Vagina (tissue), 2 donors: ENCODE data around the gene LYPD3. TPM values are rescaled to one million over a fixed set of nuclear protein-coding genes. Genes with fewer than 3 reads are reported as not detected.

ENCODE experiments used
- DNase-seq, 2 donors: peaks; one replicate each; pipeline ENCODE4 v3.0.0-alpha.2; 2017; ENCODE audit errors: extremely low spot score in 2 of 2
- H3K27ac ChIP-seq: fragments of 200-600 bp; sonication (generic); one replicate; pipeline ENCODE4 v1.5.1; 2019
- H3K27me3 ChIP-seq: fragments of 200-600 bp; sonication (generic); one replicate; pipeline ENCODE4 v1.5.1; 2019
- H3K36me3 ChIP-seq, 2 donors: fragments of 200-600 bp; sonication (generic); one replicate each; pipeline ENCODE4 v1.5.1; 2017 to 2019
- H3K4me1 ChIP-seq: fragments of 200-600 bp; sonication (generic); one replicate; pipeline ENCODE4 v1.5.1; 2019
- H3K4me3 ChIP-seq, 2 donors: fragments of 200-600 bp; sonication (generic); 1 replicate in 1 of 2; 2 replicates in 1 of 2; pipeline ENCODE4 v1.5.1; 2016 to 2019
- H3K9me3 ChIP-seq: fragments of 200-600 bp; sonication (generic); one replicate; pipeline ENCODE4 v1.5.1; 2019
- CTCF ChIP-seq, 3 experiments: fragments of 450-650 bp in 2 of 3; fragments of 200-600 bp in 1 of 3; sonication (generic) in 1 of 3; IDR thresholded peaks; one replicate each; pipeline ENCODE4 v1.5.1; 2017 to 2019; ENCODE audit warnings: antibody characterized with exemption in 3 of 3, mild to moderate bottlenecking in 2 of 3, moderate library complexity in 2 of 3
- POLR2A ChIP-seq, 2 donors: fragments of 450-650 bp; IDR thresholded peaks; one replicate each; pipeline ENCODE4 v1.6.1; 2017; ENCODE audit warnings: antibody characterized with exemption in 2 of 2, mild to moderate bottlenecking in 2 of 2, moderate library complexity in 2 of 2
- POLR2AphosphoS5 ChIP-seq, 2 donors: sonication (generic); formaldehyde crosslinking; IDR thresholded peaks; one replicate each; pipeline ENCODE4 v1.9.0; 2017; ENCODE audit warnings: antibody characterized with exemption in 2 of 2, mild to moderate bottlenecking in 2 of 2, low read depth in 1 of 2; ENCODE audit not compliant: insufficient read depth in 1 of 2
- intact Hi-C: fragments of 100-400 bp; cut with DNase I; formaldehyde crosslinking; loops from one replicate; pipeline ENCODE4 v1.15.1; 2023
- total RNA-seq: library from RNA; depleted of rRNA; stranded (reverse); fragments of >200 nt; gene quantifications from one replicate; pipeline ENCODE4 v1.2.3, GENCODE V29; 2016

LYPD3 gene
- total RNA-seq, 1 donor from 2014 or later = 247 TPM

- intact Hi-C loops = loop anchor here (5.0 kb wide), 1 partner anchor 38 kb away; the partner anchor contains the start of gene PHLDB3
- Histone ChIP-seq H3K4me1 (peaks cover 20% of the 10 kb centered on the region), H3K36me3 (peaks cover 0 to 5% of the 10 kb centered on the region in 2 donors), H3K4me3 (peak overlapping the region; percentile 61 to 70), H3K9me3 (no peaks in the 10 kb centered on the region), H3K27me3 (no peaks in the 10 kb centered on the region), H3K27ac (peak overlapping the region; percentile 90)
- no peak for DNase-seq
- TF ChIP-seq POLR2AphosphoS5 (IDR thresholded peaks at IDR 0.05; ENCODE audit: insufficient read depth in 1 of 2, low read depth in 1 of 2) = peak in 1 of 2 donors; percentile 46
- no peak for TF ChIP-seq POLR2A (IDR thresholded peaks at IDR 0.05)
Measured at GRCh38 chr19:43464134-43464775, 1.2 kb downstream of the LYPD3 start.

GRCh38 chr19:43463381-43464133, 1.9 kb downstream of the LYPD3 start:
- Histone ChIP-seq H3K9me3 (no peaks in the 10 kb centered on the region), H3K4me3 (peak overlapping the region; percentile 61 to 70), H3K27ac (peak overlapping the region; percentile 90), H3K36me3 (peaks cover 0 to 5% of the 10 kb centered on the region in 2 donors), H3K4me1 (peaks cover 20% of the 10 kb centered on the region), H3K27me3 (no peaks in the 10 kb centered on the region)
- intact Hi-C loops = loop anchor here (5.0 kb wide), 1 partner anchor 39 kb away; the partner anchor contains the start of gene PHLDB3
- peak; percentile 98 to 99 for DNase-seq
- no peak for TF ChIP-seq CTCF (IDR thresholded peaks at IDR 0.05)
- TF ChIP-seq POLR2AphosphoS5 (IDR thresholded peaks at IDR 0.05; ENCODE audit: insufficient read depth in 1 of 2, low read depth in 1 of 2) = peak in 1 of 2 donors; percentile 81
- peak in 1 of 2 donors; percentile 63 for TF ChIP-seq POLR2A (IDR thresholded peaks at IDR 0.05)

- intact Hi-C loops = loop anchor here (5.0 kb wide), 1 partner anchor 39 kb away; the partner anchor contains the start of gene PHLDB3
- Histone ChIP-seq H3K27ac (peak overlapping the region; percentile 90), H3K4me3 (peak overlapping the region; percentile 61 to 70), H3K36me3 (peaks cover 0 to 5% of the 10 kb centered on the region in 2 donors), H3K27me3 (no peaks in the 10 kb centered on the region), H3K9me3 (no peaks in the 10 kb centered on the region), H3K4me1 (peaks cover 20% of the 10 kb centered on the region)
- DNase-seq = no peak
- TF ChIP-seq POLR2A (IDR thresholded peaks at IDR 0.05) (no peak), CTCF (IDR thresholded peaks at IDR 0.05) (no peak), POLR2AphosphoS5 (IDR thresholded peaks at IDR 0.05; ENCODE audit: insufficient read depth in 1 of 2, low read depth in 1 of 2) (no peak)
Measured at GRCh38 chr19:43462785-43463380, 2.5 kb downstream of the LYPD3 start.

GRCh38 chr19:43462383-43462782, 3.0 kb downstream of the LYPD3 start:
- intact Hi-C loops = loop anchor here (5.0 kb wide), 1 partner anchor 40 kb away; the partner anchor contains the start of gene PHLDB3
- H3K27ac ChIP-seq = peak overlapping the region; percentile 90
- no peaks in the 10 kb centered on the region for H3K9me3 ChIP-seq
- peak overlapping the region in 1 of 2 donors; percentile 61 for H3K4me3 ChIP-seq
- peaks cover 0 to 5% of the 10 kb centered on the region in 2 donors for H3K36me3 ChIP-seq
- H3K27me3 ChIP-seq = no peaks in the 10 kb centered on the region
- TF ChIP-seq CTCF (IDR thresholded peaks at IDR 0.05) (no peak), POLR2AphosphoS5 (IDR thresholded peaks at IDR 0.05; ENCODE audit: insufficient read depth in 1 of 2, low read depth in 1 of 2) (no peak), POLR2A (IDR thresholded peaks at IDR 0.05) (no peak)
- H3K4me1 ChIP-seq = peaks cover 20% of the 10 kb centered on the region
- DNase-seq = no peak

GRCh38 chr19:43461303-43461702, 4.1 kb downstream of the LYPD3 start:
- Histone ChIP-seq H3K27me3 (no peaks in the 10 kb centered on the region), H3K4me3 (no peak overlapping the region), H3K4me1 (peaks cover 20% of the 10 kb centered on the region), H3K36me3 (peaks cover 0 to 5% of the 10 kb centered on the region in 2 donors), H3K27ac (no peak overlapping the region), H3K9me3 (no peaks in the 10 kb centered on the region)
- no peak for DNase-seq
- TF ChIP-seq CTCF (IDR thresholded peaks at IDR 0.05) (no peak), POLR2AphosphoS5 (IDR thresholded peaks at IDR 0.05; ENCODE audit: insufficient read depth in 1 of 2, low read depth in 1 of 2) (no peak), POLR2A (IDR thresholded peaks at IDR 0.05) (no peak)
- intact Hi-C loops = loop anchor here (5.0 kb wide), 1 partner anchor 41 kb away; the partner anchor contains the start of gene PHLDB3
